ENCODE results near the gene NUP98.
"Not testable (repeated sequence)": the region's sequence is repeated elsewhere in the genome, so short reads cannot be mapped to it uniquely, and the experiment has no call there.

NUP98 gene

GRCh38 chr11:3795131-3796001 is 2.0 kb downstream of the NUP98 start:
- no peak for DNase-seq
- no peak overlapping the region for H3K4me3 ChIP-seq (ENCODE audit: low read depth, low read length)
- peaks cover 17% of the 10 kb centered on the region for H3K36me3 ChIP-seq (replicated peaks)
- no peak for TF ChIP-seq CTCF (IDR thresholded peaks at IDR 0.05; ENCODE audit: low read depth, low read length, missing control alignments)
- in situ Hi-C loops (cut with HindIII; ENCODE audit: low pct_ligation_motif_present, low sequenced_read_pairs), result no loop called here
- H3K27ac ChIP-seq, result no peak overlapping the region
- H3K27me3 ChIP-seq (replicated peaks), result no peaks in the 10 kb centered on the region

- H3K27me3 ChIP-seq (replicated peaks); H3K4me3 ChIP-seq (ENCODE audit: low read depth, low read length); in situ Hi-C loops (cut with HindIII; ENCODE audit: low pct_ligation_motif_present, low sequenced_read_pairs); H3K27ac ChIP-seq; DNase-seq: not testable (repeated sequence)
- peaks cover 17% of the 10 kb centered on the region for H3K36me3 ChIP-seq (replicated peaks)
Observed at GRCh38 chr11:3794387-3794786, 3.0 kb downstream of the NUP98 start.

GRCh38 chr11:3786781-3787428 is 10.4 kb downstream of the NUP98 start:
- in situ Hi-C loops (cut with HindIII; ENCODE audit: low pct_ligation_motif_present, low sequenced_read_pairs), result no loop called here

GRCh38 chr11:3783611-3784010 is 13.7 kb downstream of the NUP98 start:
- peaks cover 16% of the 10 kb centered on the region for H3K36me3 ChIP-seq (replicated peaks)
- in situ Hi-C loops (cut with HindIII; ENCODE audit: low pct_ligation_motif_present, low sequenced_read_pairs), result no loop called here
- no peak for TF ChIP-seq CTCF (IDR thresholded peaks at IDR 0.05; ENCODE audit: low read depth, low read length, missing control alignments)

More at GRCh38 chr11:3786781-3787428, 10.4 kb downstream of the NUP98 start:
- no peak for TF ChIP-seq CTCF (IDR thresholded peaks at IDR 0.05; ENCODE audit: low read depth, low read length, missing control alignments)
- H3K4me3 ChIP-seq (ENCODE audit: low read depth, low read length), result no peak overlapping the region
- no peaks in the 10 kb centered on the region for H3K27me3 ChIP-seq (replicated peaks)
- H3K27ac ChIP-seq, result no peak overlapping the region
- no peak for DNase-seq
- peaks cover 4% of the 10 kb centered on the region for H3K36me3 ChIP-seq (replicated peaks)

GRCh38 chr11:3782963-3783362 is 14.4 kb downstream of the NUP98 start:
- in situ Hi-C loops (cut with HindIII; ENCODE audit: low pct_ligation_motif_present, low sequenced_read_pairs), result no loop called here
- TF ChIP-seq CTCF (IDR thresholded peaks at IDR 0.05; ENCODE audit: low read depth, low read length, missing control alignments), result no peak
- H3K27ac ChIP-seq, result no peak overlapping the region

More at GRCh38 chr11:3783611-3784010, 13.7 kb downstream of the NUP98 start:
- DNase-seq, result no peak
- Histone ChIP-seq H3K4me3 (ENCODE audit: low read depth, low read length) (no peak overlapping the region), H3K27me3 (replicated peaks) (no peaks in the 10 kb centered on the region), H3K27ac (no peak overlapping the region)

GRCh38 chr11:3781423-3781822 is 15.9 kb downstream of the NUP98 start:
- Histone ChIP-seq H3K27ac (no peak overlapping the region), H3K27me3 (replicated peaks) (no peaks in the 10 kb centered on the region), H3K36me3 (replicated peaks) (peaks cover 33% of the 10 kb centered on the region), H3K4me3 (ENCODE audit: low read depth, low read length) (no peak overlapping the region)
- in situ Hi-C loops (cut with HindIII; ENCODE audit: low pct_ligation_motif_present, low sequenced_read_pairs), result no loop called here
- no peak for DNase-seq
- no peak for TF ChIP-seq CTCF (IDR thresholded peaks at IDR 0.05; ENCODE audit: low read depth, low read length, missing control alignments)

More at GRCh38 chr11:3782963-3783362, 14.4 kb downstream of the NUP98 start:
- Histone ChIP-seq H3K4me3 (ENCODE audit: low read depth, low read length) (no peak overlapping the region), H3K27me3 (replicated peaks) (no peaks in the 10 kb centered on the region), H3K36me3 (replicated peaks) (peaks cover 21% of the 10 kb centered on the region)
- DNase-seq, result no peak
